ENCODE data around the gene OGA. TPM values are rescaled to one million over a fixed set of nuclear protein-coding genes. Genes with fewer than 3 reads are reported as not detected.

Gene OGA
- total and polyA plus RNA-seq, 2 experiments from 2014 or later, result 56.4 to 98.1 TPM

- Histone ChIP-seq H3K4me3 (no peak overlapping the region), H3K9me3 (ENCODE audit: low read depth) (no peaks in the 10 kb centered on the region), H3K27me3 (no peaks in the 10 kb centered on the region), H3K4me1 (ENCODE audit: low read depth) (peaks cover 30% of the 10 kb centered on the region), H3K36me3 (no peaks in the 10 kb centered on the region), H3K27ac (no peak overlapping the region)
- DNase-seq (ENCODE audit: low read depth in 1 of 2, low spot score in 1 of 2), result no peak
- TF ChIP-seq CTCF (IDR thresholded peaks at IDR 0.05; ENCODE audit: low read depth, low read length), result no peak
These were observed 16.1 kb upstream of the OGA start for GRCh38 chr10:101834341-101834740.

GRCh38 chr10:101833466-101833865, 15.2 kb upstream of the OGA start:
- no peaks in the 10 kb centered on the region for H3K27me3 ChIP-seq
- no peak overlapping the region for H3K27ac ChIP-seq
- H3K36me3 ChIP-seq, result no peaks in the 10 kb centered on the region
- no peak overlapping the region for H3K4me3 ChIP-seq
- no peak for DNase-seq (ENCODE audit: low read depth in 1 of 2, low spot score in 1 of 2)
- TF ChIP-seq CTCF (IDR thresholded peaks at IDR 0.05; ENCODE audit: low read depth, low read length), result no peak
- peaks cover 26% of the 10 kb centered on the region for H3K4me1 ChIP-seq (ENCODE audit: low read depth)
- no peaks in the 10 kb centered on the region for H3K9me3 ChIP-seq (ENCODE audit: low read depth)

- no peaks in the 10 kb centered on the region for H3K27me3 ChIP-seq
- TF ChIP-seq CTCF (IDR thresholded peaks at IDR 0.05; ENCODE audit: low read depth, low read length), result no peak
- no peaks in the 10 kb centered on the region for H3K36me3 ChIP-seq
- peaks cover 15% of the 10 kb centered on the region for H3K4me1 ChIP-seq (ENCODE audit: low read depth)
- H3K9me3 ChIP-seq (ENCODE audit: low read depth), result no peaks in the 10 kb centered on the region
- no peak overlapping the region for H3K27ac ChIP-seq
- DNase-seq (ENCODE audit: low read depth in 1 of 2, low spot score in 1 of 2), result no peak
- no peak overlapping the region for H3K4me3 ChIP-seq
These were observed 14.1 kb upstream of the OGA start for GRCh38 chr10:101832325-101832771.

GRCh38 chr10:101831169-101831811, 13.0 kb upstream of the OGA start:
- Histone ChIP-seq H3K27me3 (no peaks in the 10 kb centered on the region), H3K9me3 (ENCODE audit: low read depth) (no peaks in the 10 kb centered on the region), H3K27ac (peak overlapping the region; percentile 80), H3K4me1 (ENCODE audit: low read depth) (peaks cover 15% of the 10 kb centered on the region), H3K4me3 (no peak overlapping the region), H3K36me3 (no peaks in the 10 kb centered on the region)
- no peak for DNase-seq (ENCODE audit: low read depth in 1 of 2, low spot score in 1 of 2)
- no peak for TF ChIP-seq CTCF (IDR thresholded peaks at IDR 0.05; ENCODE audit: low read depth, low read length)

GRCh38 chr10:101830322-101831168, 12.3 kb upstream of the OGA start:
- Histone ChIP-seq H3K4me3 (peak overlapping the region; percentile 26), H3K27ac (peak overlapping the region; percentile 80), H3K9me3 (ENCODE audit: low read depth) (no peaks in the 10 kb centered on the region), H3K36me3 (no peaks in the 10 kb centered on the region), H3K4me1 (ENCODE audit: low read depth) (peaks cover 15% of the 10 kb centered on the region), H3K27me3 (no peaks in the 10 kb centered on the region)
- TF ChIP-seq CTCF (IDR thresholded peaks at IDR 0.05; ENCODE audit: low read depth, low read length), result no peak
- peak; percentile 91 to 92 for DNase-seq (ENCODE audit: low read depth in 1 of 2, low spot score in 1 of 2)

Data from cardiac muscle cell (in vitro differentiated cells and primary cell).